ENCODE results near the gene TSPAN14.

DNA sequence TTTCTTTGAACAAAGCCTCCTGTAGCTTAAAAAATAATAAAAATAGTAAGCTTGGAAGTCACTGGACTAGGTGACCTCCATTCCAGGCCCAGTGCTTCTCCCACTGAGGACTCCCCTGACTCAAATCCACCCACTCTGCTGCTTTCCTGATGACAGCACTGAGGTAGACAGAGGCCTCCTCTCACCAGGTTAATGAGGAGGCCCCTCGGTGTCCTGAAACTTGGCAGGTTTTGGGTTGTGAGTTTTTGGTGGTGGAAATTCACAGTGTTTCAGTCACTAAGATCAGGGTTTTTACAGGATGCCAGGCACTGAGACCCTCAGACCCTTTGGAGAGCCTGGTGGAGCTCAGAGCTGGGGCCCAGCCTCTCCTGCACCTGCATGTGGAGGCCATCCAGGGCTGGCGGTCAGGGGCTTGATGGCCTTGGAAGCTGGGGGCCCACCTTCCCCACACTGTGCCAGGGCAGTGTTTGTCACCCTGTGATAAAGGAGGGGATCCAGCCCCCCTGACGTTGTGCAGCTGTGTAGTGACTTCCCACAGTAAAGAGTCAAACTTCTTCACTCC lies 19.1 kb downstream of the TSPAN14 start:
- TF ChIP-seq, protein P1, sequence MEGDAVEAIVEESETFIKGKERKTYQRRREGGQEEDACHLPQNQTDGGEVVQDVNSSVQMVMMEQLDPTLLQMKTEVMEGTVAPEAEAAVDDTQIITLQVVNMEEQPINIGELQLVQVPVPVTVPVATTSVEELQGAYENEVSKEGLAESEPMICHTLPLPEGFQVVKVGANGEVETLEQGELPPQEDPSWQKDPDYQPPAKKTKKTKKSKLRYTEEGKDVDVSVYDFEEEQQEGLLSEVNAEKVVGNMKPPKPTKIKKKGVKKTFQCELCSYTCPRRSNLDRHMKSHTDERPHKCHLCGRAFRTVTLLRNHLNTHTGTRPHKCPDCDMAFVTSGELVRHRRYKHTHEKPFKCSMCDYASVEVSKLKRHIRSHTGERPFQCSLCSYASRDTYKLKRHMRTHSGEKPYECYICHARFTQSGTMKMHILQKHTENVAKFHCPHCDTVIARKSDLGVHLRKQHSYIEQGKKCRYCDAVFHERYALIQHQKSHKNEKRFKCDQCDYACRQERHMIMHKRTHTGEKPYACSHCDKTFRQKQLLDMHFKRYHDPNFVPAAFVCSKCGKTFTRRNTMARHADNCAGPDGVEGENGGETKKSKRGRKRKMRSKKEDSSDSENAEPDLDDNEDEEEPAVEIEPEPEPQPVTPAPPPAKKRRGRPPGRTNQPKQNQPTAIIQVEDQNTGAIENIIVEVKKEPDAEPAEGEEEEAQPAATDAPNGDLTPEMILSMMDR (IDR thresholded peaks at IDR 0.05), result no peak
- TF ChIP-seq POLR2A (IDR thresholded peaks at IDR 0.05), result no peak

Data from lower leg skin (tissue), 3 donors.